Lung (tissue), 12 donors: ENCODE results near the gene FAAP100. TPM values are rescaled to one million over a fixed set of nuclear protein-coding genes. Genes with fewer than 3 reads are reported as not detected.

Source experiments
- ATAC-seq: fragments of 200-7000 bp; cut with Tn5 transposase; one replicate; pipeline ENCODE4 v1.9.1; 2020; ENCODE audit warnings: moderate number of reproducible peaks; ENCODE audit not compliant: insufficient read depth, low FRiP score
- DNase-seq, 3 donors: peaks; one replicate each; pipeline ENCODE4 v3.0.0-alpha.2; 2013 to 2017
- H3K27ac ChIP-seq, 2 donors: one replicate each; pipeline ENCODE4 v1.5.1; 2013; ENCODE audit warnings: mild to moderate bottlenecking in 2 of 2, moderate library complexity in 2 of 2, control low read depth in 1 of 2, inconsistent platforms in 1 of 2, low read depth in 1 of 2, low read length in 1 of 2
- H3K27me3 ChIP-seq, 3 donors: one replicate each; pipeline ENCODE4 v1.5.1; 2013; ENCODE audit warnings: low read length in 2 of 3; ENCODE audit not compliant: control insufficient read depth in 3 of 3, insufficient read depth in 3 of 3
- H3K36me3 ChIP-seq, 4 donors: one replicate each; pipeline ENCODE4 v1.5.1; 2013; ENCODE audit warnings: low read length in 4 of 4, mild to moderate bottlenecking in 1 of 4, moderate library complexity in 1 of 4; ENCODE audit not compliant: control insufficient read depth in 4 of 4, insufficient read depth in 4 of 4
- H3K4me1 ChIP-seq, 5 donors: one replicate each; pipeline ENCODE4 v1.5.1; 2013; ENCODE audit warnings: low read length in 5 of 5, mild to moderate bottlenecking in 2 of 5, moderate library complexity in 1 of 5; ENCODE audit not compliant: control insufficient read depth in 5 of 5, insufficient read depth in 5 of 5
- H3K4me3 ChIP-seq: one replicate; pipeline ENCODE4 v1.5.1; 2013; ENCODE audit warnings: mild to moderate bottlenecking, control low read depth, moderate library complexity
- H3K9ac ChIP-seq, 2 donors: one replicate each; pipeline ENCODE4 v1.5.1; 2013; ENCODE audit warnings: low read length in 2 of 2, control low read depth in 1 of 2; ENCODE audit not compliant: insufficient read depth in 1 of 2
- H3K9me3 ChIP-seq, 4 donors: one replicate each; pipeline ENCODE4 v1.5.1; 2013; ENCODE audit warnings: low read length in 3 of 4, mild to moderate bottlenecking in 1 of 4, moderate library complexity in 1 of 4; ENCODE audit not compliant: control insufficient read depth in 4 of 4, insufficient read depth in 3 of 4
- CTCF ChIP-seq: IDR thresholded peaks from 2 replicates; pipeline ENCODE4 v1.5.1; 2012; ENCODE audit warnings: mild to moderate bottlenecking; ENCODE audit errors: control extremely low read depth, extremely low read depth
- WGBS, 2 donors: extraction: QIAGEN DNeasy Blood & Tissue Kit; methylation state at CpG; one replicate each; pipeline ENCODE4 v1.1.7; 2013; 5-methylcytosine and 5-hydroxymethylcytosine counted together
- polyA plus RNA-seq, 2 donors: library from polyadenylated mRNA; stranded (reverse); fragments of 200-250 nt; gene quantifications; one replicate each; pipeline ENCODE4 v1.2.1, GENCODE V29; 2013
- total RNA-seq, 2 donors: library from RNA; depleted of rRNA in 1 of 2; stranded (reverse); fragments of >200 nt in 1 of 2; gene quantifications; one replicate each; pipeline ENCODE4 v1.2.1, GENCODE V29; 2014 to 2021
- donor health status: control.
- donor health status: control.
- donor health status: Bipolar disorder and iron deficiency.
- donor health status: healthy.
- donor health status: DM: yes; HTN: yes; CAD: no.

The FAAP100 gene
- total and polyA plus RNA-seq, 4 donors: 20.8 to 34.4 (median 25.4) TPM

GRCh38 chr17:81549826-81550225 is 2.3 kb downstream of the FAAP100 start:
- TF ChIP-seq CTCF: no peak
- H3K36me3 ChIP-seq: peaks cover 0 to 47% (median 21%) of the 10 kb centered on the region in 4 donors
- H3K9me3 ChIP-seq: no peaks in the 10 kb centered on the region
- ATAC-seq (no peak), DNase-seq (no peak)
- WGBS, 2 donors: 95 to 98% methylated on average over 8 of the region's 8 CpGs
- H3K4me3 ChIP-seq: no peak overlapping the region
- H3K27me3 ChIP-seq: no peaks in the 10 kb centered on the region
- peaks cover 0 to 22% (median 5%) of the 10 kb centered on the region in 5 donors for H3K4me1 ChIP-seq
- no peak overlapping the region for H3K9ac ChIP-seq
- H3K27ac ChIP-seq: no peak overlapping the region

DNA sequence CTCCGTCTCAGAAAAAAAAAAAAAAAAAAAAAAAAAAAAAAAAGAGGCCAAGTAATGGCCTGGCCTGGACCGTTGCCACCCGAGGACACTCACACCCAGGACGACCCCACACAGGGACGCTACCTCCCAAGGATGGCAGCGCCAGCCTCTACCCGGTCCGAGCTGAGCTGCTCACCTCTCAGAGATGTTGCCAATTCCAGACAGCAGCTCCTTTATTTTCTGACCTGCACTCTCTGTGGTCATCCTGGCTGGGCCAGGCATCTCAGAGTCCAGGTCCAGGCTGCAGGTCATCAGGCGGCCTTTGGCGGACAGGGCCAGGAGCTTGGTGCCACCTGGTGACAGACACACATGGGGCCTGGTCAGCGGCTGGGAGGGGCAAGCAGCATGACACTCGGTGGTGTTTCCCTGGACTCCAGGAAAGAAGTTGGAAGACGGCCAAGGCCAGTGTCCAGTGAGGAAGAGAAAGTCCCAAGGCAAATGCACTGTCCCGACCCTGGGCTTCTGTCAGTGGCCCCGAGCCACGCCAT is 3.1 kb downstream of the FAAP100 start:
- TF ChIP-seq CTCF: no peak
- DNase-seq (no peak), ATAC-seq (no peak)
- H3K4me1 ChIP-seq: peaks cover 0 to 21% (median 5%) of the 10 kb centered on the region in 5 donors
- peaks cover 0 to 53% (median 21%) of the 10 kb centered on the region in 4 donors for H3K36me3 ChIP-seq
- H3K9me3 ChIP-seq: no peaks in the 10 kb centered on the region
- H3K27ac ChIP-seq: no peak overlapping the region
- no peaks in the 10 kb centered on the region for H3K27me3 ChIP-seq
- H3K9ac ChIP-seq: no peak overlapping the region
- no peak overlapping the region for H3K4me3 ChIP-seq
- 88 to 90% methylated on average over 15 to 16 of the region's 16 CpGs for WGBS, 2 donors

- H3K36me3 ChIP-seq: peaks cover 5 to 68% (median 22%) of the 10 kb centered on the region in 4 donors
- WGBS, 2 donors: 87 to 93% methylated on average over 14 of the region's 14 CpGs
- TF ChIP-seq CTCF: no peak
Measured at GRCh38 chr17:81547614-81547982, 4.6 kb downstream of the FAAP100 start.

More at GRCh38 chr17:81547614-81547982, 4.6 kb downstream of the FAAP100 start:
- Histone ChIP-seq H3K27me3 (no peaks in the 10 kb centered on the region), H3K9me3 (peaks cover 0 to 3% (median 0%) of the 10 kb centered on the region in 4 donors), H3K27ac (no peak overlapping the region), H3K4me3 (no peak overlapping the region), H3K9ac (no peak overlapping the region), H3K4me1 (peaks cover 0 to 9% (median 5%) of the 10 kb centered on the region in 5 donors)
- ATAC-seq (no peak), DNase-seq (no peak)
